ENCODE data around the gene GHRH. TPM values are rescaled to one million over a fixed set of nuclear protein-coding genes. Genes with fewer than 3 reads are reported as not detected.

Gene GHRH
- total and polyA plus RNA-seq, 2 experiments from 2014 or later: not detected

GRCh38 chr20:37259865-37260264 lies 1.7 kb downstream of the GHRH start:
- Histone ChIP-seq H3K4me2 (no peak overlapping the region), H3K4me1 (ENCODE audit: insufficient read depth) (no peaks in the 10 kb centered on the region), H3K4me3 (no peak overlapping the region), H2AFZ (no peak overlapping the region), H3K79me2 (no peaks in the 10 kb centered on the region), H4K20me1 (ENCODE audit: insufficient read depth, poor library complexity, severe bottlenecking) (no peaks in the 10 kb centered on the region), H3K27me3 (no peaks in the 10 kb centered on the region), H3K36me3 (replicated peaks; ENCODE audit: insufficient read depth, low read depth) (no peaks in the 10 kb centered on the region), H3K27ac (no peak overlapping the region), H3K9me3 (ENCODE audit: low read depth) (no peaks in the 10 kb centered on the region), H3K9me2 (replicated peaks; ENCODE audit: insufficient read depth) (no peaks in the 10 kb centered on the region)
- TF ChIP-seq EZH2phosphoT487 (IDR thresholded peaks at IDR 0.05; ENCODE audit: low read depth, severe bottlenecking, unreplicated experiment) (no peak), CTCF (IDR thresholded peaks at IDR 0.05; ENCODE audit: poor library complexity) (no peak), EZH2 (IDR thresholded peaks at IDR 0.05; ENCODE audit: borderline replicate concordance) (no peak)
- no peak for DNase-seq (ENCODE audit: low spot score)
- WGBS (ENCODE audit: low lambda C conversion rate, missing lambda C conversion rate): 52% methylated on average over 3 of the region's 3 CpGs

- TF ChIP-seq EZH2phosphoT487 (IDR thresholded peaks at IDR 0.05; ENCODE audit: low read depth, severe bottlenecking, unreplicated experiment) (no peak), CTCF (IDR thresholded peaks at IDR 0.05; ENCODE audit: poor library complexity) (no peak), EZH2 (IDR thresholded peaks at IDR 0.05; ENCODE audit: borderline replicate concordance) (no peak)
- no peak for DNase-seq (ENCODE audit: low spot score)
- H3K27ac ChIP-seq: no peak overlapping the region
- H3K9me3 ChIP-seq (ENCODE audit: low read depth): no peaks in the 10 kb centered on the region
- no peaks in the 10 kb centered on the region for H4K20me1 ChIP-seq (ENCODE audit: insufficient read depth, poor library complexity, severe bottlenecking)
- H3K79me2 ChIP-seq: no peaks in the 10 kb centered on the region
- no peaks in the 10 kb centered on the region for H3K9me2 ChIP-seq (replicated peaks; ENCODE audit: insufficient read depth)
- H3K36me3 ChIP-seq (replicated peaks; ENCODE audit: insufficient read depth, low read depth): no peaks in the 10 kb centered on the region
- H3K27me3 ChIP-seq: no peaks in the 10 kb centered on the region
- no peak overlapping the region for H3K4me3 ChIP-seq
- WGBS (ENCODE audit: low lambda C conversion rate, missing lambda C conversion rate): 68% methylated on average over 11 of the region's 11 CpGs
- H2AFZ ChIP-seq: no peak overlapping the region
- H3K4me2 ChIP-seq: no peak overlapping the region
- H3K4me1 ChIP-seq (ENCODE audit: insufficient read depth): no peaks in the 10 kb centered on the region
Observed at GRCh38 chr20:37259031-37259430, 2.6 kb downstream of the GHRH start.

- no peak overlapping the region for H3K27ac ChIP-seq
- no peaks in the 10 kb centered on the region for H3K79me2 ChIP-seq
- DNase-seq (ENCODE audit: low spot score): no peak
- no peaks in the 10 kb centered on the region for H3K9me3 ChIP-seq (ENCODE audit: low read depth)
- no peaks in the 10 kb centered on the region for H4K20me1 ChIP-seq (ENCODE audit: insufficient read depth, poor library complexity, severe bottlenecking)
- H3K4me1 ChIP-seq (ENCODE audit: insufficient read depth): no peaks in the 10 kb centered on the region
- H3K4me3 ChIP-seq: no peak overlapping the region
- no peaks in the 10 kb centered on the region for H3K27me3 ChIP-seq
- H3K9me2 ChIP-seq (replicated peaks; ENCODE audit: insufficient read depth): no peaks in the 10 kb centered on the region
- TF ChIP-seq CTCF (IDR thresholded peaks at IDR 0.05; ENCODE audit: poor library complexity) (no peak), EZH2phosphoT487 (IDR thresholded peaks at IDR 0.05; ENCODE audit: low read depth, severe bottlenecking, unreplicated experiment) (no peak), EZH2 (IDR thresholded peaks at IDR 0.05; ENCODE audit: borderline replicate concordance) (no peak)
- no peaks in the 10 kb centered on the region for H3K36me3 ChIP-seq (replicated peaks; ENCODE audit: insufficient read depth, low read depth)
- H3K4me2 ChIP-seq: no peak overlapping the region
- H2AFZ ChIP-seq: no peak overlapping the region
- 65% methylated on average over 9 of the region's 9 CpGs for WGBS (ENCODE audit: low lambda C conversion rate, missing lambda C conversion rate)
Observed at GRCh38 chr20:37257988-37258387, 3.6 kb downstream of the GHRH start.

GRCh38 chr20:37257530-37257929 lies 4.1 kb downstream of the GHRH start:
- Histone ChIP-seq H2AFZ (no peak overlapping the region), H3K79me2 (no peaks in the 10 kb centered on the region), H3K4me3 (no peak overlapping the region), H3K9me2 (replicated peaks; ENCODE audit: insufficient read depth) (no peaks in the 10 kb centered on the region), H4K20me1 (ENCODE audit: insufficient read depth, poor library complexity, severe bottlenecking) (no peaks in the 10 kb centered on the region), H3K27ac (no peak overlapping the region), H3K36me3 (replicated peaks; ENCODE audit: insufficient read depth, low read depth) (no peaks in the 10 kb centered on the region), H3K27me3 (no peaks in the 10 kb centered on the region), H3K9me3 (ENCODE audit: low read depth) (no peaks in the 10 kb centered on the region), H3K4me2 (no peak overlapping the region), H3K4me1 (ENCODE audit: insufficient read depth) (no peaks in the 10 kb centered on the region)
- no peak for DNase-seq (ENCODE audit: low spot score)
- WGBS (ENCODE audit: low lambda C conversion rate, missing lambda C conversion rate): 70% methylated on average over 2 of the region's 2 CpGs
- TF ChIP-seq CTCF (IDR thresholded peaks at IDR 0.05; ENCODE audit: poor library complexity): no peak
- TF ChIP-seq EZH2 (IDR thresholded peaks at IDR 0.05; ENCODE audit: borderline replicate concordance): no peak
- TF ChIP-seq EZH2phosphoT487 (IDR thresholded peaks at IDR 0.05; ENCODE audit: low read depth, severe bottlenecking, unreplicated experiment): no peak

All from hepatocyte (in vitro differentiated cells).